Suppressor macrophage treated with lipopolysaccharide for 4 hours (primary cell): ENCODE measurements around the gene RPS27L.

Source experiments
- DNase-seq: peaks from one replicate; pipeline ENCODE4 v3.0.0-alpha.2; 2020

RPS27L gene

GRCh38 chr15:63187589-63188226, 30.4 kb upstream of the RPS27L start:
- no peak for DNase-seq

- no peak for DNase-seq
Observed at GRCh38 chr15:63186065-63186464, 28.8 kb upstream of the RPS27L start.

GRCh38 chr15:63185206-63185605, 27.9 kb upstream of the RPS27L start:
- DNase-seq = no peak

GRCh38 chr15:63181648-63182047, 24.4 kb upstream of the RPS27L start:
- DNase-seq = peak; percentile 89

- no peak for DNase-seq
Observed at GRCh38 chr15:63180746-63181145, 23.5 kb upstream of the RPS27L start.

- no peak for DNase-seq
Observed at GRCh38 chr15:63178034-63178433, 20.8 kb upstream of the RPS27L start.

GRCh38 chr15:63176302-63176701, 19.0 kb upstream of the RPS27L start:
- DNase-seq = no peak

GRCh38 chr15:63172851-63173451, 15.7 kb upstream of the RPS27L start:
- DNase-seq = no peak

- no peak for DNase-seq
Observed at GRCh38 chr15:63172376-63172775, 15.1 kb upstream of the RPS27L start.

- no peak for DNase-seq
Observed at GRCh38 chr15:63169788-63170187, 12.5 kb upstream of the RPS27L start.

- DNase-seq = peak; percentile 42
Observed at GRCh38 chr15:63166219-63166618, 8.9 kb upstream of the RPS27L start.

- no peak for DNase-seq
Observed at GRCh38 chr15:63165166-63165859, 8.0 kb upstream of the RPS27L start.

- DNase-seq = no peak
Observed at GRCh38 chr15:63163217-63163616, 5.9 kb upstream of the RPS27L start.

- DNase-seq = no peak
Observed at GRCh38 chr15:63160638-63161037, 3.4 kb upstream of the RPS27L start.

- peak; percentile 79 for DNase-seq
Observed at GRCh38 chr15:63157891-63158431, 684 bp upstream of the RPS27L start.

- DNase-seq = peak; percentile 74
Observed at GRCh38 chr15:63156755-63157117, 541 bp downstream of the RPS27L start.

- peak; percentile 36 for DNase-seq
Observed at GRCh38 chr15:63156086-63156710, 1.1 kb downstream of the RPS27L start.

GRCh38 chr15:63155486-63155885, 1.8 kb downstream of the RPS27L start:
- DNase-seq = no peak

- no peak for DNase-seq
Observed at GRCh38 chr15:63151665-63152064, 5.6 kb downstream of the RPS27L start.

GRCh38 chr15:63146684-63147083, 10.6 kb downstream of the RPS27L start:
- no peak for DNase-seq

GRCh38 chr15:63145426-63145825, 11.9 kb downstream of the RPS27L start:
- no peak for DNase-seq

- no peak for DNase-seq
Observed at GRCh38 chr15:63140936-63141335, 16.3 kb downstream of the RPS27L start.

- DNase-seq = no peak
Observed at GRCh38 chr15:63136742-63137141, 20.5 kb downstream of the RPS27L start.

- DNase-seq = peak; percentile 91
Observed at GRCh38 chr15:63135804-63136203, 21.5 kb downstream of the RPS27L start.
